DND-41 (cell line): ENCODE data around the gene HEATR3.

Experiments used
- ATAC-seq: fragments of 200-7000 bp; cut with Tn5 transposase; 3 replicates; pipeline ENCODE4 v1.9.1; 2021; ENCODE audit warnings: low read depth; ENCODE audit not compliant: insufficient read depth
- DNase-seq: peaks from one replicate; pipeline ENCODE4 v3.0.0-alpha.2; 2020
- H2AFZ ChIP-seq: 2 replicates; pipeline ENCODE4 v1.6.0; 2012; ENCODE audit warnings: low read depth, low read length
- H3K27ac ChIP-seq: 2 replicates; pipeline ENCODE4 v1.5.1; 2012; ENCODE audit warnings: low read length, inconsistent platforms
- H3K27me3 ChIP-seq: fragments of 200-600 bp; sonication (generic); 2 replicates; pipeline ENCODE4 v1.6.0; 2012; ENCODE audit warnings: low read length, mild to moderate bottlenecking, inconsistent platforms; ENCODE audit not compliant: insufficient read depth, poor library complexity
- H3K36me3 ChIP-seq: 2 replicates; pipeline ENCODE4 v1.5.1; 2012; ENCODE audit warnings: low read length, inconsistent platforms; ENCODE audit not compliant: insufficient read depth
- H3K4me1 ChIP-seq: 2 replicates; pipeline ENCODE4 v1.5.1; 2012; ENCODE audit warnings: mild to moderate bottlenecking, low read length; ENCODE audit not compliant: insufficient read depth
- H3K4me2 ChIP-seq: 2 replicates; pipeline ENCODE4 v1.6.0; 2012; ENCODE audit warnings: mild to moderate bottlenecking, moderate library complexity, low read length, inconsistent platforms; ENCODE audit not compliant: insufficient read depth
- H3K4me3 ChIP-seq, 2 experiments: fragments of 200-600 bp in 1 of 2; shearing (Covaris generic) in 1 of 2; 2 replicates each; pipeline ENCODE4 v1.5.1; 2012 to 2016; ENCODE audit warnings: inconsistent platforms in 2 of 2, low read length in 2 of 2, mild to moderate bottlenecking in 2 of 2, low read depth in 1 of 2, moderate library complexity in 1 of 2
- H3K79me2 ChIP-seq: 2 replicates; pipeline ENCODE4 v1.6.0; 2012; ENCODE audit warnings: low read length, inconsistent platforms; ENCODE audit not compliant: insufficient read depth
- H3K9ac ChIP-seq: 2 replicates; pipeline ENCODE4 v1.6.0; 2012; ENCODE audit warnings: low read depth, mild to moderate bottlenecking, inconsistent platforms, low read length, moderate library complexity
- H3K9me3 ChIP-seq: 2 replicates; pipeline ENCODE4 v1.5.1; 2012; ENCODE audit warnings: low read length, moderate library complexity, mild to moderate bottlenecking, inconsistent platforms; ENCODE audit not compliant: insufficient read depth, severe bottlenecking
- H4K20me1 ChIP-seq: 2 replicates; pipeline ENCODE4 v1.6.0; 2012; ENCODE audit warnings: low read length; ENCODE audit not compliant: insufficient read depth
- EZH2 ChIP-seq: IDR thresholded peaks from 3 replicates; pipeline ENCODE4 v1.6.1; 2012; ENCODE audit warnings: borderline replicate concordance, low read depth, mild to moderate bottlenecking, moderate library complexity, low read length, inconsistent platforms; ENCODE audit not compliant: severe bottlenecking
- TF ChIP-seq, protein P1 (sequence below): IDR thresholded peaks from 2 replicates; pipeline ENCODE4 v1.5.1; 2012; ENCODE audit warnings: borderline replicate concordance, low read length, moderate library complexity, mild to moderate bottlenecking; ENCODE audit not compliant: poor library complexity, severe bottlenecking; ENCODE audit errors: extremely low read depth

HEATR3 gene

DNA sequence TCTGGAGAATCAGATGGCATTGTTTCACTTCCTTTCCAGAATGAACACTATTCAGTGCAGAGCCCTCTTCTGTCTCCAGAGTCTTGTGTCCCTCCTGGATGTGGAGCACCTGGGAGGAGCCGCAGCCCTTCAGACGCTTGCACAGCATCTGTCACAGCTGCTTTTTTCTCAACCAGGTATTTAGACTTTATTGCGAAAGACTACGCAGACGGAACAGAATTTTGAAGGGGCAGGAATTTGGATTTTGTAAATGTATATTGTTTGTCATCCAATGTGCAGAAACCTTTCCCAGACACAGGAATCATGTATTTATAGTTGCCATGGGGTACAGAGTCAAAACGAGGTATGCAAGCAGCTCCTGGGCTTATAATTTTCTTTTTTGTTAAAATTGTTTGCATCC, 20.4 kb downstream of the HEATR3 start:
- no peak for DNase-seq
- Histone ChIP-seq H3K9ac (no peak overlapping the region), H3K4me2 (no peak overlapping the region), H3K27me3 (no peaks in the 10 kb centered on the region), H3K27ac (no peak overlapping the region), H3K4me1 (no peaks in the 10 kb centered on the region), H3K9me3 (no peaks in the 10 kb centered on the region), H3K4me3 (no peak overlapping the region), H4K20me1 (no peaks in the 10 kb centered on the region), H3K79me2 (no peaks in the 10 kb centered on the region), H3K36me3 (peaks cover 84% of the 10 kb centered on the region), H2AFZ (no peak overlapping the region)
- no peak for ATAC-seq
- TF ChIP-seq EZH2, result no peak
- TF ChIP-seq, protein P1, sequence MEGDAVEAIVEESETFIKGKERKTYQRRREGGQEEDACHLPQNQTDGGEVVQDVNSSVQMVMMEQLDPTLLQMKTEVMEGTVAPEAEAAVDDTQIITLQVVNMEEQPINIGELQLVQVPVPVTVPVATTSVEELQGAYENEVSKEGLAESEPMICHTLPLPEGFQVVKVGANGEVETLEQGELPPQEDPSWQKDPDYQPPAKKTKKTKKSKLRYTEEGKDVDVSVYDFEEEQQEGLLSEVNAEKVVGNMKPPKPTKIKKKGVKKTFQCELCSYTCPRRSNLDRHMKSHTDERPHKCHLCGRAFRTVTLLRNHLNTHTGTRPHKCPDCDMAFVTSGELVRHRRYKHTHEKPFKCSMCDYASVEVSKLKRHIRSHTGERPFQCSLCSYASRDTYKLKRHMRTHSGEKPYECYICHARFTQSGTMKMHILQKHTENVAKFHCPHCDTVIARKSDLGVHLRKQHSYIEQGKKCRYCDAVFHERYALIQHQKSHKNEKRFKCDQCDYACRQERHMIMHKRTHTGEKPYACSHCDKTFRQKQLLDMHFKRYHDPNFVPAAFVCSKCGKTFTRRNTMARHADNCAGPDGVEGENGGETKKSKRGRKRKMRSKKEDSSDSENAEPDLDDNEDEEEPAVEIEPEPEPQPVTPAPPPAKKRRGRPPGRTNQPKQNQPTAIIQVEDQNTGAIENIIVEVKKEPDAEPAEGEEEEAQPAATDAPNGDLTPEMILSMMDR, result no peak

DNA sequence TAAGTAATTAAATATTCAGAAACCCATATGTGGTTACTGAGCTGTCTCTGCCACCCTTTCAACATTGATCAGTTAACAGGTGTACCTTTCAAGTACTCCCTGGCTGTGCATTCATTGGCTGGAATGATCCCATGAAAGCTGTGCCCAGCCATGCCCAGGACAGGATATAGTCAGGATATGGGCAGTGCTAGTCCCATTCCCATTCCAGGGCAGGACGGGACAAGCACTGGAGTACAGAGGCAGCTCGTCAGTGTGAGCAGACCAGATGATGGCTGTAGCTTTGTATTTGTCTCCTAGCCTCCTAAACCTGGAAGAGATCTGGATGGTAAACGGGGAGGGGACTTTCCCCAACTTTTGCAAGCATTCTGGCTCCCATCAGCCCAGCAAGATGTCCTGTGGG, 22.5 kb downstream of the HEATR3 start:
- no peak for TF ChIP-seq EZH2
- TF ChIP-seq, protein P1, result no peak
- Histone ChIP-seq H3K27ac (no peak overlapping the region), H3K9me3 (no peaks in the 10 kb centered on the region), H3K36me3 (peaks cover 77% of the 10 kb centered on the region), H3K9ac (no peak overlapping the region), H3K4me2 (no peak overlapping the region), H4K20me1 (0 out of 2 replicates have a peak, but pooled peaks cover 2% of the 10 kb centered on the region), H3K27me3 (no peaks in the 10 kb centered on the region), H2AFZ (no peak overlapping the region), H3K4me1 (no peaks in the 10 kb centered on the region), H3K4me3 (no peak overlapping the region), H3K79me2 (no peaks in the 10 kb centered on the region)
- DNase-seq (no peak), ATAC-seq (no peak)

DNA sequence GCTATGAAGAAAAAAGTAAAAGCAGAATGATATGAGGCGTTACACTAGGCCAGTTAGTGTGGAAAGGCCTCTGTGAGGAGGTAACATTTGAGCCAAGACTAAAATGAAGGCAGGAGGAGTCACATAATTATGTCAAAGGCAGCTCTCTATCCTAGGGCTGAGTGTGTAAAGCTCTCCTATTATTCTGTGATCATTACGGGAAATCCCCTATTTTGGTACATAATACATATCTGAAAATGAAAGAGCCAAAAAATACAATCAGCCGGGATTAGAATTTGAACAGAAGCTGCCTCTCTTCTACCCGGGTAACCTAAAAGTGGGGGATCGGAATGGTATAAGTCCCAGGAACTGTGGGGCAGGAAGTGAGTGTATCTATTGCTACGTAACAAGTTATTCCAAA, 27.1 kb downstream of the HEATR3 start:
- Histone ChIP-seq H3K4me1 (no peaks in the 10 kb centered on the region), H3K27me3 (no peaks in the 10 kb centered on the region), H3K4me2 (no peak overlapping the region), H3K36me3 (peaks cover 59% of the 10 kb centered on the region), H3K9me3 (no peaks in the 10 kb centered on the region), H4K20me1 (peaks cover 7% of the 10 kb centered on the region; the same call in 1 of the 2 replicates), H3K27ac (no peak overlapping the region), H2AFZ (no peak overlapping the region), H3K79me2 (no peaks in the 10 kb centered on the region), H3K9ac (no peak overlapping the region), H3K4me3 (no peak overlapping the region)
- TF ChIP-seq, protein P1, result no peak
- no peak for TF ChIP-seq EZH2
- ATAC-seq (no peak), DNase-seq (no peak)
